GM21737 (cell line): Measurements from ENCODE around the gene APOO.

Source experiments
- ATAC-seq: cut with Tn5 transposase; IDR thresholded peaks from one replicate; pipeline ENCODE4 v1.9.1; 2021; ENCODE audit warnings: mild to moderate bottlenecking, moderate library complexity; ENCODE audit not compliant: unreplicated experiment

The APOO gene

GRCh38 chrX:23907498-23908218 is at the start of gene APOO, which contains the start of gene CXorf58:
APOO (minus strand) TSS chrX:23907938; CDS start chrX:23907702, 236 bp downstream.
CXorf58 (plus strand) TSS chrX:23908006; CDS start chrX:23910303, 2,297 bp downstream.
- ATAC-seq, result peak; percentile 92

- no peak for ATAC-seq
Observed at GRCh38 chrX:23954396-23954795, 46.7 kb upstream of the APOO start.

DNA sequence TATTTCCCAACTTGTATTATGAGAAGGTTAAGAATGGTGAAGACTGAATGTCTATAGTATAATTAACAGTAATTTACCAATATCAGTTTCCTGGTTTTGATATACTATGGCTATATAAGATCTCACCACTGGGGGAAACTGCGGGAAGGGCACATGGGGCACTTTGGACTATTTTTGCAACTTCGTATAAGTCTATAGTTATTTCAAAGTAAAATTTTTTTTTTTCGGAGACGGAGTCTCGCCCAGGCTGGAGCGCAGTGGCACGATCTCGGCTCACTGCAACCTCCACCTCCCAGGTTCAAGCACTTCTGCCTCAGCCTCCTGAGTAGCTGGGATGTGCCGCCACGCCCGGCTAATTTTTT is 46.2 kb upstream of the APOO start:
- no peak for ATAC-seq

- ATAC-seq, result peak; percentile 92
Observed at GRCh38 chrX:23952984-23953907, 45.5 kb upstream of the APOO start.

DNA sequence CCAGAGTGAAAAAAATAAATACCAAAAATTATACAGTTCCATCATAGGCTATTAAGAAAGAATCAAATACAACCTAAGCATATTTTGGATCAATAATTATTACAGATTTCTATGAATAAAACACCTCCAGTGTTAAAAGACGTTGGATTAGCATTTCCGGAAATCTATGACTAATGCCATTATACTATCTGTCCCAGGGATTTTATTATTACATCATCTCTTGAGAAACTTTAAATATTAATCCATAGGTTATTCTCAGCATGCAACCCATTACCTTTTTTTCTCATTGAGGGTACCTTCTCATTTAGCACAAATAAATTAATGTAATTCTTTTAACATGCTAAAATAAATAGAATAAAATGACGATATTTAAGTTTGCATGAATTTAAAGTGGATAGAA is 44.7 kb upstream of the APOO start:
- ATAC-seq, result no peak

- no peak for ATAC-seq
Observed at GRCh38 chrX:23945206-23945605, 37.5 kb upstream of the APOO start.

- no peak for ATAC-seq
Observed at GRCh38 chrX:23944234-23944633, 36.5 kb upstream of the APOO start.

DNA sequence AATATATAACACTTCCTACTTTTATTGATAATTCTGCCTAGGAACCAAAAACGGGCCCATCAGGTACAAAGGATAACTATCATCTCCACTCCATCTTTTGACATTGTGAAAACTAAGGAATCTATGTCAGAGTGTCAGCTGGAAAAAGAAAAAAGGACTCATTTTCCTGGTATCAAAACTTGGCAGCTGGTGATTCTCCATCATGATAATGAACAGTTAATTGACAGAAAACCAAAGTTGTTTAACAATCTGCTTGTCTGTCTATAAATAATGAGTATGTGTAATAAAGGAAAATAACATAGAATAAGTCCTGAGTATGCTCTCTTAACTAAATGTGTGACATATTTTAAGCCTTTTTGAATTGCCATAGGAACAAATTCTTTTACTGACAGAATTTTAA is 31.5 kb upstream of the APOO start:
- ATAC-seq, result no peak

DNA sequence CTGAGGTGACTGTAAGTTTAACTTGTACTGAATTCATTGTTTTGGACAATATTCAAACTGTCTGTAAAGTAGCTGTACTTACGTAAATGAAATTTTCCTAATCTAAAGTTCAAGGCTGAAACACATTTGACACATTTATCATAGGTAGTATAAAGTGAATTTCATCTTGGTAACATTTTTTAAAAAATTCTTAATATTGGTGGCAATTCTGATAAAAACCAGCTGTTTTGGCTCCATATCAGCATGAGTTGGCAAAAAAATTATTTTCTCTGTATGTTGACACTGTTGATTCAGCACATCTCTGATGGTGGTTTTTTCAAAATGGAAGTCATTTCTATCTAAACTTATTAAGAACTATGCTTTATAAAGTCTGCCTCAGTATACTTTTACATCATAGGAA is 31.0 kb upstream of the APOO start:
- ATAC-seq, result no peak

GRCh38 chrX:23937100-23937499 is 29.4 kb upstream of the APOO start:
- no peak for ATAC-seq

GRCh38 chrX:23936180-23936579 is 28.4 kb upstream of the APOO start:
- no peak for ATAC-seq

DNA sequence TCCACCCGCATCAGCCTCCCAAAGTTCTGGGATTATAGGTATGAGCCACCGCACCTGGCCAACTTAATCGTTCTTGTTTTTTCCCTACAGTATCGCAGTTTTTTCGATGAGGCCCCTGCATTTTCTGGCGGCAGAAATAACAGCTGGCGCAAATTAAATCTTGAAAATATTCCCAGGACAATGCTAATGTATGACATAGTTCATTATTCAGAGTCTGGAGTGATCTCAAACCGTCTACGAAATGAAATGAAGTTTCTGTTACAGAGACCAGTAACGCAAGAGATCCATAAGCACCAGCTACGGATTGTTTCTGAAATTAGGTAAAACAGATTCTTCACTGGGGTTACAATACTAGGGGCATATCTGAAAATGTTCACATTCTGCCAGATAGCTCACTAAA is 27.4 kb upstream of the APOO start:
- no peak for ATAC-seq

DNA sequence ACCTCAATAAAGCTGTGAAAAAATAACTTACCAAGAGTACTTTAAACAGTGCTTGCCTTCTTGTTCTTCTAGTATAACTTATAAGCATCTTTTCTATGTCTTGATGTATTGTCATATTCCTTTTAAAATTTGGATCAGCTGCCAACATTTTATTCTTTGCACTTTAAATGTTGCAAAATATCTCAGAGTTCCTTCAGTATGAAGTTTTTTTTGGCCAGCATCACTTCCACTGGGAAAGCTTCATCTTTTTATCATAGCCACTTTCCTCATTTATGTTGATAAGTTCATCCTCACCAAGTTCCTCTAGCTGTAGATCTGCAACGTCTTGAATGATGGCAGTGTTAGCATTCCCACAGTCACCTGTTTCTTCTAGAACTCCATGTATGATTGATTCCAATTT is 24.3 kb upstream of the APOO start:
- no peak for ATAC-seq

GRCh38 chrX:23930894-23931604 is 23.3 kb upstream of the APOO start:
- ATAC-seq, result no peak

- no peak for ATAC-seq
Observed at GRCh38 chrX:23926015-23926414, 18.3 kb upstream of the APOO start.

GRCh38 chrX:23919706-23920320 is 12.1 kb upstream of the APOO start:
- ATAC-seq, result no peak

DNA sequence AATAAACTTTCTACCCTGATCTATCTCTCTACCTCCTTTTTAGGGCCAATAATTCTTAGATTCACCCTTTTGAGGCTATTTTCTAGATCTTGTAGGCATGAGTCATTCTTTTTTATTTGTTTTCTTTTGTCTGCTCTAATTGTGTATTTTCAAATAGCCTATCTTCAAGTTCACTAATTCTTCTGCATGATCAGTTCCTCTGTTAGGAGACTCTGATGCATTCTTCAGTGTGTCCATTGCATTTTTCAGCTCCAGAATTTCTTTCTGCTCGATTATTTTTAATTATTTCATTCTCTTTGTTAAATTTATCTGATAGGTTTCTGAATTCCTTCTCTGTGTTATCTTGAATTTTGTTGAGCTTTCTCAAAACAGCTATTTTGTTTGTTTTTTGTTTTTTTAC is 11.4 kb upstream of the APOO start:
- ATAC-seq, result no peak

- no peak for ATAC-seq
Observed at GRCh38 chrX:23911126-23911835, 3.5 kb upstream of the APOO start.

GRCh38 chrX:23908219-23909004 is 674 bp upstream of the APOO start:
- no peak for ATAC-seq

GRCh38 chrX:23907111-23907497 is 634 bp downstream of the APOO start:
- ATAC-seq, result peak; percentile 0
